Left ventricle myocardium inferior (tissue), 1 donor: ENCODE data around the gene RFX2. TPM values are rescaled to one million over a fixed set of nuclear protein-coding genes. Genes with fewer than 3 reads are reported as not detected.

Experiments
- DNase-seq: peaks from one replicate; pipeline ENCODE4 v3.0.0-alpha.2; 2020
- H3K27ac ChIP-seq: fragments of 200-600 bp; replicated peaks from 2 replicates; pipeline ENCODE4 v1.8.0; 2021
- H3K27me3 ChIP-seq: fragments of 200-600 bp; 2 replicates; pipeline ENCODE4 v1.8.0; 2021; ENCODE audit warnings: low read depth
- H3K36me3 ChIP-seq: fragments of 200-600 bp; 2 replicates; pipeline ENCODE4 v1.8.0; 2021
- H3K4me1 ChIP-seq: fragments of 200-600 bp; 2 replicates; pipeline ENCODE4 v1.8.0; 2021
- H3K4me3 ChIP-seq: fragments of 200-600 bp; 2 replicates; pipeline ENCODE4 v1.8.0; 2021; ENCODE audit warnings: mild to moderate bottlenecking, moderate library complexity
- H3K9me3 ChIP-seq: fragments of 200-600 bp; replicated peaks from 2 replicates; pipeline ENCODE4 v1.8.0; 2021
- intact Hi-C: fragments of 100-400 bp; cut with micrococcal nuclease; formaldehyde crosslinking; loops from one replicate; pipeline ENCODE4 v1.11.0; 2022
- total RNA-seq: library from RNA; stranded (reverse); fragmentation: NEBNext Ultra II Directional; extraction: Animal tissue kit (Norgen Biotek cat#: 25700); gene quantifications from one replicate; pipeline ENCODE4 v1.2.1, GENCODE V29; 2021
- TF ChIP-seq, protein P1 (sequence below): fragments of 200-600 bp; IDR thresholded peaks from 2 replicates; pipeline ENCODE4 v1.8.0; 2021; ENCODE audit warnings: antibody characterized with exemption, mild to moderate bottlenecking, borderline replicate concordance
- donor health status: DM: no; HTN: yes; CAD: no; lungs with severe emphysema.

Gene RFX2
- total RNA-seq, 1 donor from 2014 or later: 6.1 TPM

DNA sequence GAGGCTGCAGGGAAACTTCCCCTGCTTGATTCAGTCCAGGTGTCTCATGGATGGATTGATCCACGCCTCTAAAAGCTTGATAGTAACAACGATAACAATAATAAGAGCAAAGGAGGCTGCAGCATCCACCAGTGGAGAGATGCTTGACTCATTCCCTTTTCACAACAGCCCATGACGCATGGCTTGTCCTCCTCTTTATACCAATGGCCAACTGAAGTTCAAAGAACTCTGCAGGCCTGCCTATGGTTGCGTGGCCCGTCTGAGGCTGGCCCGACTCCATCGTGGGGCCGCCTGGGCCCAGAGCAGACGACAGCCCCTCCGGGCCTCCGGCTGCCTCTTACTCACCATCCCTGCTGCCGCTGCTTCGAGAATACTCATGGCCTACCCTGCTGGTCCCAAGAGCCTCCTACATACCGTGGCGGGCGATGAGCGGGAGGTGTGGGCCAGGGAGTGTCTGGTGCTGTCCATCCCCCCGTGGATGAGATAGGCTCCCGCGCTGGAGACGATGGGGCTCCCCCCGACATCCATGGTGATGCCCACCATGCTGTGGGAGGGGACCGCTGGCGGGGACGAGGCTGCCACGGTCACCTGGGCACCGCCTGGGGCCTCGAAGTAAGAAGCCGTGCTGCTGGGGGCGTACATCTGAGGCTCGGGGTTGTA is 70.6 kb downstream of the RFX2 start:
- intact Hi-C loops: no loop called here
- H3K36me3 ChIP-seq: peaks cover 55% of the 10 kb centered on the region
- H3K27ac ChIP-seq: no peak overlapping the region
- no peaks in the 10 kb centered on the region for H3K27me3 ChIP-seq
- DNase-seq: no peak
- H3K9me3 ChIP-seq: peaks cover 6% of the 10 kb centered on the region
- TF ChIP-seq, protein P1, sequence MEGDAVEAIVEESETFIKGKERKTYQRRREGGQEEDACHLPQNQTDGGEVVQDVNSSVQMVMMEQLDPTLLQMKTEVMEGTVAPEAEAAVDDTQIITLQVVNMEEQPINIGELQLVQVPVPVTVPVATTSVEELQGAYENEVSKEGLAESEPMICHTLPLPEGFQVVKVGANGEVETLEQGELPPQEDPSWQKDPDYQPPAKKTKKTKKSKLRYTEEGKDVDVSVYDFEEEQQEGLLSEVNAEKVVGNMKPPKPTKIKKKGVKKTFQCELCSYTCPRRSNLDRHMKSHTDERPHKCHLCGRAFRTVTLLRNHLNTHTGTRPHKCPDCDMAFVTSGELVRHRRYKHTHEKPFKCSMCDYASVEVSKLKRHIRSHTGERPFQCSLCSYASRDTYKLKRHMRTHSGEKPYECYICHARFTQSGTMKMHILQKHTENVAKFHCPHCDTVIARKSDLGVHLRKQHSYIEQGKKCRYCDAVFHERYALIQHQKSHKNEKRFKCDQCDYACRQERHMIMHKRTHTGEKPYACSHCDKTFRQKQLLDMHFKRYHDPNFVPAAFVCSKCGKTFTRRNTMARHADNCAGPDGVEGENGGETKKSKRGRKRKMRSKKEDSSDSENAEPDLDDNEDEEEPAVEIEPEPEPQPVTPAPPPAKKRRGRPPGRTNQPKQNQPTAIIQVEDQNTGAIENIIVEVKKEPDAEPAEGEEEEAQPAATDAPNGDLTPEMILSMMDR: no peak
- H3K4me3 ChIP-seq: no peak overlapping the region
- H3K4me1 ChIP-seq: no peaks in the 10 kb centered on the region

DNA sequence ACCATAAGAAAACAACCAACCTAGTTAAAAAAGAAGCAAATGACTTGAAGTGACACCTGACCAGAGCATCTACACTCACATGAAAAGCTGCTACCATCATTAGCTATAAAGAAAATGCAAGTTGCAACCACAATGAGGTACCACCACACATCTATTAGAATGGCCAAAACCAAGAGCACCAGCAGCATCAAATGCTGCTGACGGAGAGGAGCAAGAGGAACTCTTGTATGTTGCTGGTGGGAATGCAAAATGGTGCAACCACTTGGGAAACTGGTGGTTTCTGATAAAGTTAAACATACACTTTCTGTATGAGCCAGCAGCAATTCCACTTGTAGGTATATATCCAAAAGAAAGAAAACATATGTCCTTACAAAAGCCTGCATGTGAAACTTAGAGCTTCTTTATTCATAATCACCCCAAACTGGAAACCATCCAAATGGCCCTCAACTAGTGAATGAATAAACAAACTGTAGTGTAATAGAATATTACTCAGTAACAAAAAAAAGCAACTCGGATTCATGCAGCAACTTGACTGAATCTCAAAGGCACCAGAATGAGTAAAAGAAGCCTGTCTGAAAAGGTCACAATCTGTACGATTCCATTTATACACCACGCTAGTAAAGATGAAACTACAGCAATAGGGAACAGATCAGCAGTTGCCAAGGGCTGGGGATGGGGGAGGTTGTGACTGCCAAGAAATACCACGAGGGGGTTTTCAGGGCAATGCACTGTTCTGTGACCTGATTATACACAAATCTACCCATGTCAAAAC is 71.5 kb downstream of the RFX2 start:
- Histone ChIP-seq H3K36me3 (peaks cover 52% of the 10 kb centered on the region), H3K9me3 (peaks cover 6% of the 10 kb centered on the region), H3K4me1 (no peaks in the 10 kb centered on the region), H3K4me3 (no peak overlapping the region), H3K27ac (no peak overlapping the region), H3K27me3 (no peaks in the 10 kb centered on the region)
- no peak for DNase-seq
- intact Hi-C loops: no loop called here
- TF ChIP-seq, protein P1: no peak

DNA sequence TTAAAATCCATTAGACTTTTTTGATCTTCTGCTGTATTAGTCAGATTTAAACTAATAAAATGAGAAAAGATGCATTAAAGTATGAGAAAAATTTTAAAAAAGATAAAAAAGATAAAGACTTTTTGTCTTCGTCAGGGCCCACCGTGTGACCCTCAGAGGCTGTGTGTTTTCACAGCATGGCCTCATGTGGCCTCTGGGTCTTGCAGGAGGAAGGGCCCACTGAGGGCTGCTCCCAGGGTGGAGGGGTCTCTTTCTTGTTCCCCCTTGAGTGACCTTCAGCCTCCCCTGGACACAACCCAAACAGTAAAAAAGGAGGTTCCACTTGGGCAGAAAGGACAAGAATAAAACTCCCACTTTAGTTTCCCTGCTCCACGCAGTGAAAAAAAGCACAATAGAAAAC is 75.3 kb downstream of the RFX2 start:
- H3K4me3 ChIP-seq: no peak overlapping the region
- H3K9me3 ChIP-seq: peaks cover 6% of the 10 kb centered on the region
- no peaks in the 10 kb centered on the region for H3K27me3 ChIP-seq
- TF ChIP-seq, protein P1: no peak
- intact Hi-C loops: no loop called here
- H3K36me3 ChIP-seq: peaks cover 27% of the 10 kb centered on the region
- no peaks in the 10 kb centered on the region for H3K4me1 ChIP-seq
- DNase-seq: no peak
- no peak overlapping the region for H3K27ac ChIP-seq

DNA sequence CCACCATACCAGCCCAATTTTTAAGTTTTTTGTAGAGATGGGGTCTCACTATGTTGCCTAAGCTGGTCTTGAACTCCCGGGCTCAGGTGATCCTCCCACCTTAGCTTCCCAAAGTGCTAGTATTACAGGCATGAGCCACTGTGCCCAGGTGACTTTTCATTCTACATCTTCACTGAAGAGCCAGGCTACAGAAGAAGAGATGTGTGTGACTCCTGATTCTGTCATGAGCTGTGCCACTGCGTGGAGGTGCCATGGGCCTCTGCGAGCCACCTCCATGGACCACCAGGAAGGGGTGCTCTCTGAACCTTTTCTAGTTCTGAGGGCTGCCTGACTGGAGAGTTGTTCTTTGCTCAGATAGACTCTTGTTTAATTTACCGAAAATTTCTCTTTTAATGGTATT is 75.8 kb downstream of the RFX2 start:
- peaks cover 6% of the 10 kb centered on the region for H3K9me3 ChIP-seq
- intact Hi-C loops: no loop called here

DNA sequence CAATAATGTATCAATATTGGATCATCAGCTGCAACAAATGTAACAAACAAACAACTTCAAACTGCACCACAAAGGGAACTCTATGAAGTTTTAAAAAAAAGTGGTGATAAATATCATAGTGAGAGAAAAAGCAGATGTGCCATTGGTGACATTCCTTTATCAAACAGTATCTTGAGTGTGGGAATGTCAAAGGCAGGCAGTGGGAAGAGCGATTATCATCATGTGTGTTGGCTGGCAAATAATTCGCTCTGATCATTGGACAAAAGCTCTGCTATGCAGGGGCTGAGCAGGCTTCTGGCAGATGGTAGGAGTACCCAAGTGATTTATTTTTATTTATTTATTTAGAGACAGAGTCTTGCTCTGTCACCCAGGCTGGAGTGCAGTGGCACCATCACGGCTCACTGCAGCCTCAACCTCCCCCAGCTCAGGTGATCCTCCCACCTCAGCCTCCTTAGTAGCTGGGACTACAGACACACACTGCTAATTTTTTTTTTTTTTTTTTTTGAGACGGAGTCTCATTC is 76.5 kb downstream of the RFX2 start:
- Histone ChIP-seq H3K9me3 (peaks cover 6% of the 10 kb centered on the region), H3K36me3 (peaks cover 16% of the 10 kb centered on the region), H3K27me3 (no peaks in the 10 kb centered on the region), H3K4me3 (no peak overlapping the region), H3K27ac (no peak overlapping the region), H3K4me1 (no peaks in the 10 kb centered on the region)
- DNase-seq: no peak
- TF ChIP-seq, protein P1: no peak
- intact Hi-C loops: no loop called here

More for the DNA sequence above, 75.8 kb downstream of the RFX2 start:
- Histone ChIP-seq H3K4me3 (no peak overlapping the region), H3K4me1 (no peaks in the 10 kb centered on the region), H3K27me3 (no peaks in the 10 kb centered on the region), H3K36me3 (peaks cover 22% of the 10 kb centered on the region), H3K27ac (no peak overlapping the region)
- TF ChIP-seq, protein P1: no peak
- no peak for DNase-seq
